Astrocyte (in vitro differentiated cells and primary cell): ENCODE data around the gene DARS1.

Source experiments
- EZH2 ChIP-seq: IDR thresholded peaks from 2 replicates; pipeline ENCODE4 v1.6.1; 2012; ENCODE audit warnings: mild to moderate bottlenecking, low read length, inconsistent platforms; ENCODE audit not compliant: insufficient read depth
- TF ChIP-seq, protein P1 (sequence below): IDR thresholded peaks from 2 replicates; pipeline ENCODE4 v1.5.1; 2011; ENCODE audit warnings: low read depth, mild to moderate bottlenecking, inconsistent platforms, low read length, moderate library complexity; ENCODE audit not compliant: insufficient read depth

- TF ChIP-seq, protein P1, sequence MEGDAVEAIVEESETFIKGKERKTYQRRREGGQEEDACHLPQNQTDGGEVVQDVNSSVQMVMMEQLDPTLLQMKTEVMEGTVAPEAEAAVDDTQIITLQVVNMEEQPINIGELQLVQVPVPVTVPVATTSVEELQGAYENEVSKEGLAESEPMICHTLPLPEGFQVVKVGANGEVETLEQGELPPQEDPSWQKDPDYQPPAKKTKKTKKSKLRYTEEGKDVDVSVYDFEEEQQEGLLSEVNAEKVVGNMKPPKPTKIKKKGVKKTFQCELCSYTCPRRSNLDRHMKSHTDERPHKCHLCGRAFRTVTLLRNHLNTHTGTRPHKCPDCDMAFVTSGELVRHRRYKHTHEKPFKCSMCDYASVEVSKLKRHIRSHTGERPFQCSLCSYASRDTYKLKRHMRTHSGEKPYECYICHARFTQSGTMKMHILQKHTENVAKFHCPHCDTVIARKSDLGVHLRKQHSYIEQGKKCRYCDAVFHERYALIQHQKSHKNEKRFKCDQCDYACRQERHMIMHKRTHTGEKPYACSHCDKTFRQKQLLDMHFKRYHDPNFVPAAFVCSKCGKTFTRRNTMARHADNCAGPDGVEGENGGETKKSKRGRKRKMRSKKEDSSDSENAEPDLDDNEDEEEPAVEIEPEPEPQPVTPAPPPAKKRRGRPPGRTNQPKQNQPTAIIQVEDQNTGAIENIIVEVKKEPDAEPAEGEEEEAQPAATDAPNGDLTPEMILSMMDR: no peak
- no peak for TF ChIP-seq EZH2
Observed at GRCh38 chr2:135947483-135947882, 37.9 kb downstream of the DARS1 start.
